Progenitor cell of endocrine pancreas (in vitro differentiated cells): ENCODE data around the gene SH3BGRL3. TPM values are rescaled to one million over a fixed set of nuclear protein-coding genes. Genes with fewer than 3 reads are reported as not detected.
A peak's percentile ranks its signal among the peaks of the same experiment; 100 is the strongest.

Experiments
- DNase-seq: peaks from one replicate; pipeline ENCODE4 v3.0.0; 2021; ENCODE audit warnings: low spot score; ENCODE audit not compliant: unreplicated experiment
- H3K27ac Mint-ChIP-seq: 2 replicates; pipeline ENCODE4 v1.8.0; 2021; ENCODE audit warnings: mild to moderate bottlenecking, moderate library complexity, mixed read lengths
- H3K27me3 Mint-ChIP-seq: 2 replicates; pipeline ENCODE4 v1.8.0; 2021; ENCODE audit warnings: mixed read lengths
- H3K36me3 Mint-ChIP-seq: 2 replicates; pipeline ENCODE4 v1.8.0; 2022; ENCODE audit warnings: mixed read lengths; ENCODE audit not compliant: insufficient read depth
- H3K4me1 Mint-ChIP-seq: 2 replicates; pipeline ENCODE4 v1.8.0; 2021; ENCODE audit warnings: low read depth, mixed read lengths
- H3K4me3 Mint-ChIP-seq: 2 replicates; pipeline ENCODE4 v1.8.0; 2021; ENCODE audit warnings: low read depth, mild to moderate bottlenecking, moderate library complexity, mixed read lengths
- H3K9me3 Mint-ChIP-seq: 2 replicates; pipeline ENCODE4 v1.8.0; 2021; ENCODE audit warnings: low read depth, mixed read lengths
- CTCF ChIP-seq: fragments of 200-600 bp; sonication (generic); IDR thresholded peaks from one replicate; pipeline ENCODE4 v1.5.0; 2021; ENCODE audit warnings: antibody characterized with exemption, mild to moderate bottlenecking; ENCODE audit not compliant: unreplicated experiment
- total RNA-seq: library from RNA; stranded (reverse); gene quantifications from 2 replicates; pipeline ENCODE4 v1.2.1, GENCODE V29; 2021

The SH3BGRL3 gene
- total RNA-seq, 1 donor from 2014 or later, result 63.8 TPM

GRCh38 chr1:26278303-26278702 lies 1.6 kb upstream of the SH3BGRL3 start:
- Mint-ChIP-seq H3K36me3 (peaks cover 6% of the 10 kb centered on the region), H3K9me3 (no peaks in the 10 kb centered on the region), H3K4me3 (no peak overlapping the region), H3K27me3 (no peaks in the 10 kb centered on the region), H3K4me1 (peaks cover 36% of the 10 kb centered on the region), H3K27ac (no peak overlapping the region)
- DNase-seq, result no peak
- no peak for TF ChIP-seq CTCF

GRCh38 chr1:26278724-26279455 lies 996 bp upstream of the SH3BGRL3 start:
- H3K9me3 Mint-ChIP-seq, result no peaks in the 10 kb centered on the region

GRCh38 chr1:26280333-26281042 lies 602 bp downstream of the SH3BGRL3 start:
- Mint-ChIP-seq H3K36me3 (peaks cover 7% of the 10 kb centered on the region), H3K4me3 (peak overlapping the region; percentile 87), H3K27ac (no peak overlapping the region), H3K4me1 (peaks cover 37% of the 10 kb centered on the region), H3K9me3 (no peaks in the 10 kb centered on the region), H3K27me3 (no peaks in the 10 kb centered on the region)
- TF ChIP-seq CTCF, result no peak
- DNase-seq, result no peak

More at GRCh38 chr1:26278724-26279455, 996 bp upstream of the SH3BGRL3 start:
- no peaks in the 10 kb centered on the region for H3K27me3 Mint-ChIP-seq
- no peak for TF ChIP-seq CTCF
- H3K27ac Mint-ChIP-seq, result peak overlapping the region; percentile 89
- peaks cover 6% of the 10 kb centered on the region for H3K36me3 Mint-ChIP-seq
- no peak for DNase-seq
- H3K4me1 Mint-ChIP-seq, result peaks cover 36% of the 10 kb centered on the region
- peak overlapping the region; percentile 87 for H3K4me3 Mint-ChIP-seq

- peaks cover 33% of the 10 kb centered on the region for H3K4me1 Mint-ChIP-seq
- H3K36me3 Mint-ChIP-seq, result peaks cover 4% of the 10 kb centered on the region
- no peaks in the 10 kb centered on the region for H3K9me3 Mint-ChIP-seq
- no peaks in the 10 kb centered on the region for H3K27me3 Mint-ChIP-seq
- H3K4me3 Mint-ChIP-seq, result peak overlapping the region; percentile 66
- no peak for DNase-seq
- TF ChIP-seq CTCF, result no peak
- peak overlapping the region; percentile 14 for H3K27ac Mint-ChIP-seq
These were observed 1.4 kb downstream of the SH3BGRL3 start for GRCh38 chr1:26281091-26281958.

GRCh38 chr1:26281971-26282370 lies 2.1 kb downstream of the SH3BGRL3 start:
- no peaks in the 10 kb centered on the region for H3K27me3 Mint-ChIP-seq
- peaks cover 4% of the 10 kb centered on the region for H3K36me3 Mint-ChIP-seq
- DNase-seq, result no peak
- no peak overlapping the region for H3K27ac Mint-ChIP-seq
- no peaks in the 10 kb centered on the region for H3K9me3 Mint-ChIP-seq
- peak overlapping the region; percentile 66 for H3K4me3 Mint-ChIP-seq
- no peak for TF ChIP-seq CTCF
- H3K4me1 Mint-ChIP-seq, result peaks cover 29% of the 10 kb centered on the region
